SW480 (cell line): ENCODE results near the gene TBC1D1.

Experiments
- DNase-seq: peaks from one replicate; pipeline ENCODE4 v3.0.0-alpha.2; 2016; ENCODE audit warnings: low spot score

TBC1D1 gene

DNA sequence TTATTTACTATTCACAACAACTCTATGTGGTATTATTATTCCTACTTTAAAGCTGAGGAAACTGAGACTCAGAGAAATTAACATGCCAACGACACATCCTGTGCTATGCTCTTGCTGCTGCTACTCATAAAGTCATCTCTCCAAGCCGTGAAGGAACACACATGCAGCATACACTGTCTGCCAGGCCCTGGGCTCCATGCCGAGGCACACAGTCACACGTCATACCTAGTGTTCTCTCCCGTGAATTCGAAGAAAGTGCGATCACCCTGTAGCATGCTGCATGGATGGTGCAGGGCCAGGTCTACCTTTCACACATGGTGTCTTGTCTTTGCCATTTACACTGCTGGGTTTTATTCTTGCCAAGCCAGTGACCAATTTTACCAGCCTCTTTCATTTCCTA, 34.1 kb downstream of the TBC1D1 start:
- no peak for DNase-seq

GRCh38 chr4:37927434-37927833, 36.5 kb downstream of the TBC1D1 start:
- no peak for DNase-seq

DNA sequence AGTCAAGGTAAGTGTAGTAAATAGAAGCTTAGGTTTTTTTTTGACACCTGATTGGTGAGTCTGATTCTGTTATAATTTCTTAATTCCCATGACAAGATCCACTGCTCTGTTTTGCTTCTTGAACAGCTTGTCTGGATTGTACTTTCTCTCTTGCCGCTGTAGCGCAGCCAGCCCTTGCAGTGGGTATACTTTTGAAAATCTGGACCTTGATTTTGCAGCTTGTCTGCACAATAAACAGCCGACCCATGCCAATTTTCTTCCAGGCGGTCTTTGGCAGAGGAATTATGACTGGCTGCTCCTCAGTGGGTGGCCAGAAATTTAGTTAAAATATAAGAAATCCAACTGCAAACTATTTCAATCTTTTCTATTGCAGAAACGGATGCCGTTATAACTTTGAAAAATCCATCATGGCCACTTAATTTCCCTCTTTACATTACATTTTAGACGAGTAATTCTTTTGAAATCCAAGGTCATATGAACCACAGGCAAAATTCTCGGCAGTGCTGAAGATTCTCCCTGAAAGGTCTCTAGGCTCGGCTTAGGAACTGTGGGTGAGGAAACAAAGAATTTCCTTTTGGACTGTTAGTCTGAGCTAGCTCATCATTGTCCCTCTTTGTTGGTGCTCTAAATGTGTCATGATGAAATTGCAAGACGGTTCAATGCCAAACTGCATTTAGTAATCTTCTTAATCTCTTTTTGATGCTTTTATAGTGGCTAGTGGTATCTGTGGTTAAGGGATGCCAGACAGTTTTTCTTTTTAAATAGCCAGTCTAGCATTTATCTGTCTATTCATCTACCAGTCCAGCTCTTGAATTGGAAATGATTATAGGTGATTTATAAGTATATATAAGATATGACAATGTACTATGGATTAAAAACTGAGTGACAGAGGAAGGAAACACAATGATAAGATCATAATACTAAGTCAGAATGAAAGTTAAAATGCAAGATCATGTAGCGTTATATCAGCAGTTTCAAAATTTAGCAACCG, 37.8 kb downstream of the TBC1D1 start:
- DNase-seq: peak; percentile 6

DNA sequence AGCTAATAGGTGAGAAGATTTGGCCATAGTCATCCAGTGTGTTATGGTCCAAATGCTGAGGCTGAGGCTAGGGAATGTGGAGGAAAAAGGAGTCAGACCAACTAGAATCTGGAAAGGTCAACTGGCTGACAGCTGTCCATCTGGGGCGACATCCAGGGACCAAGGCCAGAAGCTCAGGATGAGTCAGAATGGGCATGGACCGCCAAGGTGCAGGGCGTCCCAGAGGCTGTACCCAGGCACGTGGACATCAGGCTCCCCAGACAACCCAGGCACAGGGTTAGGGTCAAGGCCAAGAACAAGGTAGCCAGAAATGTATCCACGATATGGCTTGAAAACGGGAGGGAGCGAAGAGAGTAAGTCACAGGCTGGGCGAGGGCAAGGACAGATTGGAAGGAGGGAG, 43.2 kb downstream of the TBC1D1 start:
- DNase-seq: no peak

GRCh38 chr4:37934609-37935008, 43.7 kb downstream of the TBC1D1 start:
- DNase-seq: no peak

- no peak for DNase-seq
Measured at GRCh38 chr4:37935026-37935425, 44.1 kb downstream of the TBC1D1 start.

GRCh38 chr4:37936889-37937498, 46.1 kb downstream of the TBC1D1 start:
- no peak for DNase-seq

GRCh38 chr4:37938208-37938607, 47.3 kb downstream of the TBC1D1 start:
- no peak for DNase-seq

GRCh38 chr4:37946503-37947179, 55.8 kb downstream of the TBC1D1 start:
- no peak for DNase-seq

GRCh38 chr4:37948542-37948941, 57.7 kb downstream of the TBC1D1 start:
- no peak for DNase-seq

GRCh38 chr4:37949636-37950426, 58.9 kb downstream of the TBC1D1 start:
- no peak for DNase-seq

DNA sequence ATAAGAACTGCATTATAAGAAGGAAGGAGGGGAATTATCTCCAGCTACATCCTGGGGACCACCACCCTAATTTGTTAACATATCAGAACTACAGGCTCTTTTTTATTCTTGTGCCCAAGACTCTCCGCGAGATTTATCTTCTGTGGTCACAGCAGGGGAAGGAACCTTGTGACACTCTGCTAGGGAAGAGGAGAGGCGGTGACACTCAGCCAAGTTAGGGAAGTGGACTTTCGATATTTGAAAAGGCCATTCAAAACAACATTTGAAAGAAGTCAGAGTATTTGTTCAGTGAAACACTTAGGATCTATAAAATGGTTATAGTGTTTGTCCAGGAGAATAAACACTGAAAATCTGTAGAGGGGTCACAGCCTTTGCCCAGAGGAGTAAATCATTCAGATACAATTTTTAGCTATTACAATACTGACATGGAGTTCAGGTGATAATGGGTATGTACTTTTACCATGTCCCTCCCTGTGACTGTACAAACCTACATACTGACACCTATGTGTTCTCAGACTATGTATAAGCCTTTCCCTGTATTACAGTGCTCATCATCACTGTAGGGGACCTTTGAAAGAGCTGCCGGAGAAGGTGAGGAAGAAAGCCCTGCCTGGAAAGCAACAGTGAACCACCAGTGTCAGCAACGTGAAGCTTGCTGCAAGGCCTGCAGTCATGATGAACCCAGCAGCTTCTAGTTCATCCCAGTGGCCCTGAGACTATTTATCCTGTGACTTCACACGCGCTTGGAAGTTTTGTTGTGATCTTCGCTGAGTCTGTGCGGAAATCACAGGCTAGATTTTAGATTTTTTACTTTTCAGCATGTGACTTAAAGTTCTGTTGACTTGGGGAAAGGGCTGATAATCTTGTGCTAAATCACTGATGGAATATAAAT, 60.8 kb downstream of the TBC1D1 start:
- no peak for DNase-seq

GRCh38 chr4:37953156-37953555, 62.3 kb downstream of the TBC1D1 start:
- DNase-seq: no peak

DNA sequence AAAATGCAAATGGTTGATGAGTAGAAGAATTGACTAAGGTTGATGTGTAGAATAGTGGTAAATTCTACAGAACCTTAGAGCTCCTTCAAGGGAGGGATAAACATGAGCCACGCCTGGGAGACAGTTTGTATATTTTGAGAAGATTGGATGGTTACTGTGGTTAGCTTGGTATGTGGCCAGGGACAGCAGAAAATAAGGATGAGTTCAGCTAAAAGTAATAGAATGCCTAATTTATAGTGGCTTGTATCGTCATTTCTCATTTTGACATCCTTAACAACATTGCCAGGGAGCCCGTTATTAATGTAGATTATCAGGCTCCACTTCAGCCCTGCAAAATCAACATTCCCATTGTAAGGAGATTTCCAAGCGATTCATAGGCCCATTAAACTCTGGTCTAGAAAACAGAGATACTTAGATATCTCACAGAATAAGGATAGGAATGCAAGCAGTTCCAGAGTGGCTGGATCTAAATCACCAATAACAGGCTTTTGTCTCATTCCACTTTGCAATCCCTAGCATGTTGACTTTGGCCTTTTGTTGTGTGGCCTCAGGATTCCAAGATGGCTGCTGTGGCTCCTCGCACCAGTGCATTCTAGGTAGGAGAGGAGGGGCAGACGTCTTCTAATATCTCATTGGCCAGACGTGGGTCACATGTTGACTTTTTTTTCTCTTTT, 62.9 kb downstream of the TBC1D1 start:
- DNase-seq: no peak

- DNase-seq: no peak
Measured at GRCh38 chr4:37956941-37957340, 66.1 kb downstream of the TBC1D1 start.

- DNase-seq: no peak
Measured at GRCh38 chr4:37958932-37959331, 68.0 kb downstream of the TBC1D1 start.

- no peak for DNase-seq
Measured at GRCh38 chr4:37960098-37960497, 69.2 kb downstream of the TBC1D1 start, which contains the start of gene PTTG2. Gene PTTG2 (plus strand): TSS chr4:37960398. CDS start chr4:37960435, 37 bp downstream.

- DNase-seq: no peak
Measured at GRCh38 chr4:37960679-37961450, 70.0 kb downstream of the TBC1D1 start.

- no peak for DNase-seq
Measured at GRCh38 chr4:37964734-37965457, 74.0 kb downstream of the TBC1D1 start.
